SK-N-SH treated with all-trans-retinoic acid at 6 μM for 48 hours (cell line): ENCODE results near the gene EML6.

Experiments
- ATAC-seq: fragments of 200-7000 bp; cut with Tn5 transposase; 3 replicates; pipeline ENCODE4 v1.9.1; 2020; ENCODE audit warnings: mild to moderate bottlenecking, moderate library complexity
- CREB5 ChIP-seq: fragments of 250-450 bp; sonication (Bioruptor Pico); IDR thresholded peaks from 2 replicates; pipeline ENCODE4 v1.5.1; 2020; ENCODE audit warnings: low read depth, mild to moderate bottlenecking, moderate library complexity
- CSDC2 ChIP-seq: fragments of 250-450 bp; sonication (Bioruptor Pico); IDR thresholded peaks from 2 replicates; pipeline ENCODE4 v1.5.0; 2020; ENCODE audit warnings: mild to moderate bottlenecking, moderate library complexity
- CSRNP3 ChIP-seq: fragments of 250-450 bp; sonication (Bioruptor Pico); IDR thresholded peaks from 2 replicates; pipeline ENCODE4 v1.5.1; 2021; ENCODE audit warnings: mild to moderate bottlenecking, moderate library complexity
- ESRRG ChIP-seq: fragments of 250-450 bp; sonication (Bioruptor Pico); IDR thresholded peaks from 2 replicates; pipeline ENCODE4 v1.6.1; 2021; ENCODE audit warnings: mild to moderate bottlenecking
- GLIS3 ChIP-seq: fragments of 250-450 bp; sonication (Bioruptor Pico); IDR thresholded peaks from 2 replicates; pipeline ENCODE4 v1.5.0; 2020; ENCODE audit warnings: mild to moderate bottlenecking, moderate library complexity
- ISL1 ChIP-seq: fragments of 250-450 bp; sonication (Bioruptor Pico); IDR thresholded peaks from 2 replicates; pipeline ENCODE4 v2.1.2; 2022; ENCODE audit warnings: mild to moderate bottlenecking, moderate library complexity
- OSR1 ChIP-seq: fragments of 250-450 bp; sonication (Bioruptor Pico); IDR thresholded peaks from 2 replicates; pipeline ENCODE4 v1.8.0; 2022; ENCODE audit warnings: moderate library complexity, mild to moderate bottlenecking, inconsistent platforms
- PATZ1 ChIP-seq: fragments of 250-450 bp; sonication (Bioruptor Pico); IDR thresholded peaks from 2 replicates; pipeline ENCODE4 v1.8.0; 2020; ENCODE audit warnings: mild to moderate bottlenecking, moderate library complexity, borderline replicate concordance
- POU6F1 ChIP-seq: fragments of 250-450 bp; sonication (Bioruptor Pico); IDR thresholded peaks from 2 replicates; pipeline ENCODE4 v1.8.0; 2021; ENCODE audit warnings: low read depth, mild to moderate bottlenecking, moderate library complexity, borderline replicate concordance
- PPARA ChIP-seq: fragments of 250-450 bp; sonication (Bioruptor Pico); IDR thresholded peaks from 2 replicates; pipeline ENCODE4 v1.5.0; 2020; ENCODE audit warnings: mild to moderate bottlenecking, borderline replicate concordance
- RARB ChIP-seq: fragments of 250-450 bp; sonication (Bioruptor Pico); IDR thresholded peaks from 2 replicates; pipeline ENCODE4 v1.8.0; 2021; ENCODE audit warnings: mild to moderate bottlenecking, moderate library complexity
- SNAI2 ChIP-seq: fragments of 250-450 bp; sonication (Bioruptor Pico); IDR thresholded peaks from 2 replicates; pipeline ENCODE4 v1.5.0; 2020; ENCODE audit warnings: mild to moderate bottlenecking, moderate library complexity
- TCF4 ChIP-seq: fragments of 250-450 bp; sonication (Bioruptor Pico); IDR thresholded peaks from 2 replicates; pipeline ENCODE4 v1.8.0; 2021; ENCODE audit warnings: mild to moderate bottlenecking, moderate library complexity, borderline replicate concordance
- TOX ChIP-seq: fragments of 250-450 bp; sonication (Bioruptor Pico); IDR thresholded peaks from 2 replicates; pipeline ENCODE4 v1.8.0; 2021; ENCODE audit warnings: mild to moderate bottlenecking, moderate library complexity, borderline replicate concordance
- TSHZ2 ChIP-seq: fragments of 250-450 bp; sonication (Bioruptor Pico); IDR thresholded peaks from 2 replicates; pipeline ENCODE4 v1.5.0; 2020; ENCODE audit warnings: mild to moderate bottlenecking, moderate library complexity
- ZC3H10 ChIP-seq: fragments of 250-450 bp; sonication (Bioruptor Pico); IDR thresholded peaks from 2 replicates; pipeline ENCODE4 v1.5.1; 2021; ENCODE audit warnings: mild to moderate bottlenecking, moderate library complexity
- ZNF565 ChIP-seq: fragments of 450-650 bp; formaldehyde crosslinking; conservative IDR thresholded peaks from 2 replicates; pipeline ENCODE4 v1.5.0; 2020; ENCODE audit warnings: low read depth, mild to moderate bottlenecking, moderate library complexity
- ZNF8 ChIP-seq: fragments of 450-650 bp; formaldehyde crosslinking; IDR thresholded peaks from 2 replicates; pipeline ENCODE4 v1.5.0; 2020; ENCODE audit warnings: mild to moderate bottlenecking, moderate library complexity

Gene EML6

GRCh38 chr2:54863660-54864059, 140.2 kb downstream of the EML6 start:
- no peak for ATAC-seq
- TF ChIP-seq ZNF565 (CRISPR knock-in tag), result no peak
- TF ChIP-seq PPARA, result no peak
- no peak for TF ChIP-seq PATZ1
- no peak for TF ChIP-seq TOX
- TF ChIP-seq CREB5, result no peak
- no peak for TF ChIP-seq GLIS3
- no peak for TF ChIP-seq ZNF8 (CRISPR knock-in tag)
- TF ChIP-seq OSR1, result no peak

GRCh38 chr2:54864096-54864495, 140.6 kb downstream of the EML6 start:
- ATAC-seq, result no peak
- TF ChIP-seq ZNF8 (CRISPR knock-in tag) (no peak), GLIS3 (no peak), PPARA (no peak), POU6F1 (CRISPR knock-in tag) (no peak)
- TF ChIP-seq, all 23 proteins: peak for 0

GRCh38 chr2:54864727-54865126, 141.3 kb downstream of the EML6 start:
- TF ChIP-seq OSR1 (no peak), GLIS3 (no peak), POU6F1 (CRISPR knock-in tag) (no peak), PPARA (no peak), TOX (no peak), TCF4 (CRISPR knock-in tag) (no peak), CREB5 (no peak), ZNF8 (CRISPR knock-in tag) (no peak), CSRNP3 (no peak), SNAI2 (CRISPR knock-in tag) (no peak), ISL1 (CRISPR knock-in tag) (no peak), RARB (no peak), ZNF565 (CRISPR knock-in tag) (no peak), ESRRG (no peak), CSDC2 (no peak), ZC3H10 (CRISPR knock-in tag) (no peak)
- ATAC-seq, result no peak

- no peak for TF ChIP-seq RARB
- TF ChIP-seq TSHZ2 (CRISPR knock-in tag), result no peak
- TF ChIP-seq CSRNP3, result no peak
- TF ChIP-seq ZNF8 (CRISPR knock-in tag), result no peak
- no peak for TF ChIP-seq TOX
- peak; percentile 62 for ATAC-seq
Observed at GRCh38 chr2:54866179-54866578, 142.7 kb downstream of the EML6 start.
